Stimulated activated CD8-positive, alpha-beta memory T cell treated with anti-CD3 and anti-CD28 coated beads, Interleukin-7, amount 100 ng/mL, for 1 hour (primary cell): ENCODE measurements around the gene THOC2.
"Not testable (repeated sequence)": the region's sequence is repeated elsewhere in the genome, so short reads cannot be mapped to it uniquely, and the experiment has no call there.

Source experiments
- DNase-seq, 2 donors: peaks; one replicate each; pipeline ENCODE4 v3.0.0-alpha.2; 2020; ENCODE audit warnings: low read depth in 2 of 2

Gene THOC2

GRCh38 chrX:123735137-123735536, 2.3 kb upstream of the THOC2 start:
- DNase-seq = not testable (repeated sequence)

- not testable (repeated sequence) for DNase-seq
Observed at GRCh38 chrX:123734079-123734478, 1.2 kb upstream of the THOC2 start.

- DNase-seq = no peak
Observed at GRCh38 chrX:123731987-123732669, 724 bp downstream of the THOC2 start.

GRCh38 chrX:123731258-123731986, 1.4 kb downstream of the THOC2 start:
- no peak for DNase-seq

- DNase-seq = no peak
Observed at GRCh38 chrX:123728554-123728953, 4.3 kb downstream of the THOC2 start.

- no peak for DNase-seq
Observed at GRCh38 chrX:123728016-123728415, 4.8 kb downstream of the THOC2 start.

GRCh38 chrX:123722193-123722592, 10.7 kb downstream of the THOC2 start:
- DNase-seq = not testable (repeated sequence)

- DNase-seq = no peak
Observed at GRCh38 chrX:123720486-123720885, 12.4 kb downstream of the THOC2 start.

GRCh38 chrX:123713841-123714240, 19.0 kb downstream of the THOC2 start:
- DNase-seq = no peak

- no peak for DNase-seq
Observed at GRCh38 chrX:123713434-123713833, 19.4 kb downstream of the THOC2 start.

GRCh38 chrX:123711201-123711600, 21.7 kb downstream of the THOC2 start:
- DNase-seq = not testable (repeated sequence)

GRCh38 chrX:123704781-123705180, 28.1 kb downstream of the THOC2 start:
- no peak for DNase-seq

- no peak for DNase-seq
Observed at GRCh38 chrX:123698979-123699520, 33.8 kb downstream of the THOC2 start.

GRCh38 chrX:123696334-123696733, 36.5 kb downstream of the THOC2 start:
- DNase-seq = no peak

- DNase-seq = no peak
Observed at GRCh38 chrX:123695242-123695641, 37.6 kb downstream of the THOC2 start.

- no peak for DNase-seq
Observed at GRCh38 chrX:123691776-123692175, 41.1 kb downstream of the THOC2 start.

GRCh38 chrX:123688524-123688923, 44.3 kb downstream of the THOC2 start:
- DNase-seq = no peak

- DNase-seq = no peak
Observed at GRCh38 chrX:123685232-123685631, 47.6 kb downstream of the THOC2 start.

GRCh38 chrX:123682186-123682585, 50.7 kb downstream of the THOC2 start:
- no peak for DNase-seq

GRCh38 chrX:123679733-123680460, 53.0 kb downstream of the THOC2 start:
- not testable (repeated sequence) for DNase-seq

GRCh38 chrX:123675154-123675553, 57.7 kb downstream of the THOC2 start:
- DNase-seq = no peak

GRCh38 chrX:123673813-123674212, 59.0 kb downstream of the THOC2 start:
- no peak for DNase-seq
